HG02943 (cell line): ENCODE measurements around the gene PTPN7.
"Not testable (repeated sequence)": the region's sequence is repeated elsewhere in the genome, so short reads cannot be mapped to it uniquely, and the experiment has no call there.

Experiments used
- ATAC-seq: cut with Tn5 transposase; IDR thresholded peaks from one replicate; pipeline ENCODE4 v1.9.1; 2021; ENCODE audit warnings: mild to moderate bottlenecking, low read depth, moderate library complexity; ENCODE audit not compliant: unreplicated experiment

The PTPN7 gene

GRCh38 chr1:202167708-202168415, 7.5 kb upstream of the PTPN7 start:
- no peak for ATAC-seq

GRCh38 chr1:202167054-202167453, 6.7 kb upstream of the PTPN7 start:
- ATAC-seq, result not testable (repeated sequence)

GRCh38 chr1:202165942-202166843, 5.8 kb upstream of the PTPN7 start:
- no peak for ATAC-seq

GRCh38 chr1:202165267-202165941, 5.0 kb upstream of the PTPN7 start:
- ATAC-seq, result no peak

GRCh38 chr1:202164271-202165037, 4.1 kb upstream of the PTPN7 start:
- ATAC-seq, result no peak

- no peak for ATAC-seq
These were observed 3.2 kb upstream of the PTPN7 start for GRCh38 chr1:202163281-202164270.

GRCh38 chr1:202162418-202163280, 2.2 kb upstream of the PTPN7 start:
- no peak for ATAC-seq

GRCh38 chr1:202162047-202162417, 1.6 kb upstream of the PTPN7 start:
- no peak for ATAC-seq

- ATAC-seq, result no peak
These were observed 997 bp upstream of the PTPN7 start for GRCh38 chr1:202161151-202162046.

- ATAC-seq, result no peak
These were observed 649 bp downstream of the PTPN7 start for GRCh38 chr1:202159534-202160371.

- no peak for ATAC-seq
These were observed 1.4 kb downstream of the PTPN7 start for GRCh38 chr1:202158810-202159533.

GRCh38 chr1:202157945-202158344, 2.5 kb downstream of the PTPN7 start:
- no peak for ATAC-seq

GRCh38 chr1:202156590-202156989, 3.8 kb downstream of the PTPN7 start:
- no peak for ATAC-seq

GRCh38 chr1:202155478-202156021, 4.9 kb downstream of the PTPN7 start:
- ATAC-seq, result no peak

- ATAC-seq, result no peak
These were observed 5.5 kb downstream of the PTPN7 start for GRCh38 chr1:202154766-202155477.
